Measurements from ENCODE around the gene ZNF85.
A peak's percentile ranks its signal among the peaks of the same experiment; 100 is the strongest.
"Not testable (repeated sequence)": the region's sequence is repeated elsewhere in the genome, so short reads cannot be mapped to it uniquely, and the experiment has no call there.

ZNF85 gene

GRCh38 chr19:20923077-20923871 is at the start of gene ZNF85:
Gene ZNF85 (plus strand): TSS chr19:20923251. CDS start chr19:20923401, 150 bp downstream.
- DNase-seq: peak; percentile 25

GRCh38 chr19:20879501-20879900 is 43.5 kb upstream of the ZNF85 start:
- DNase-seq: no peak

GRCh38 chr19:20912973-20913372 is 10.1 kb upstream of the ZNF85 start:
- no peak for DNase-seq

GRCh38 chr19:20925481-20925880 is 2.4 kb downstream of the ZNF85 start:
- no peak for DNase-seq

GRCh38 chr19:20926796-20927195 is 3.7 kb downstream of the ZNF85 start:
- no peak for DNase-seq

- DNase-seq: no peak
These were observed 5.3 kb downstream of the ZNF85 start for GRCh38 chr19:20928371-20928770.

GRCh38 chr19:20936322-20936947 is 13.4 kb downstream of the ZNF85 start:
- DNase-seq: not testable (repeated sequence)

GRCh38 chr19:20952561-20953095 is 29.6 kb downstream of the ZNF85 start:
- not testable (repeated sequence) for DNase-seq

- no peak for DNase-seq
These were observed 41.7 kb downstream of the ZNF85 start for GRCh38 chr19:20964798-20965197.

GRCh38 chr19:20968092-20968491 is 45.0 kb downstream of the ZNF85 start:
- no peak for DNase-seq

GRCh38 chr19:20969498-20969897 is 46.4 kb downstream of the ZNF85 start:
- no peak for DNase-seq

- DNase-seq: no peak
These were observed 46.8 kb downstream of the ZNF85 start for GRCh38 chr19:20969898-20970297.

GRCh38 chr19:20992788-20993187 is 69.7 kb downstream of the ZNF85 start:
- DNase-seq: not testable (repeated sequence)

GRCh38 chr19:20999731-21000352 is 76.8 kb downstream of the ZNF85 start:
- peak; percentile 33 for DNase-seq

Data from 8988T (cell line).